Activated CD4-positive, alpha-beta T cell treated with anti-CD3 and anti-CD28 coated beads, Interleukin-2, amount 50 U/mL, for 48 hours (primary cell): ENCODE results near the gene ANK3.

Experiments
- DNase-seq, 2 experiments: peaks; one replicate each; pipeline ENCODE4 v3.0.0-alpha.2; 2020

Gene ANK3

DNA sequence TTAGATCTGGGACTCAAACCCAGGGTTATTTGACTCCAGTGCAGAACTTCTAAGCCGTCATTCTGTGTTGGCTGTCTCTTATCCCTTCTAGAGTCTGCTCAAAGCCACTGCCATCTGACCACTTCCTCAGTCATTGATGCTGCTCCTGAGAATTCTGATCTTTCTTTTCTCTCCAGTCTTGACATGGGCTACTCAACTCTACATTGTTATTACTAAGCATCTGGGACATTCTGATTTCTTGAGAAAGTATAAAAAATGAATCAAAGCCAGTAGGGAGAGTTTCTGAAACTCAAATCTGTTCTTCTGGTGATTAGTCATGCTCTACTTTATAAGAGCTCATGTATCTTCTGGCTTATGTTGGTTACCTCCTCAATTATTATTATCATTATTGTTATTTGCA, 48.7 kb downstream of the ANK3 start:
- DNase-seq, result no peak

GRCh38 chr10:60339757-60340156, 49.9 kb downstream of the ANK3 start:
- DNase-seq, result no peak

DNA sequence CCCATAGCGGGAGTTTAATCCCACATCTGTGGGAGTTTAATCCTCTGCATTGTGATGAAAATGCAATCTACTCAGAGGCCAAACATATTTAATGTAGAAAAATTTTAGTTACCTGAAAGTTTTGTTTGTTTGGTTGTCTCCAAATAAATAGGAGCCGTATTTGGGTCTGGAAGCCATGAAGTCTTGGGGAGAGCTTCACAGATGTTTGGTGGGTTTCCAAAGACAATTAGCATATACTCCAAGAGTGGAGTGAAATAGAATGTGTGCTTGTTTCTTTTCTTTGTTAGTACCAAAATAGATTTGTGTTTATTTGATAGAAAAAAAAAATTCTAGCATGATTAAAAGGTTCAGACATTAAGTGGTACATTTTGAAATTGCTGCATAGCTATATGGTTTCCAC, 50.9 kb downstream of the ANK3 start:
- no peak for DNase-seq

- no peak for DNase-seq
Measured at GRCh38 chr10:60338002-60338564, 51.6 kb downstream of the ANK3 start.

DNA sequence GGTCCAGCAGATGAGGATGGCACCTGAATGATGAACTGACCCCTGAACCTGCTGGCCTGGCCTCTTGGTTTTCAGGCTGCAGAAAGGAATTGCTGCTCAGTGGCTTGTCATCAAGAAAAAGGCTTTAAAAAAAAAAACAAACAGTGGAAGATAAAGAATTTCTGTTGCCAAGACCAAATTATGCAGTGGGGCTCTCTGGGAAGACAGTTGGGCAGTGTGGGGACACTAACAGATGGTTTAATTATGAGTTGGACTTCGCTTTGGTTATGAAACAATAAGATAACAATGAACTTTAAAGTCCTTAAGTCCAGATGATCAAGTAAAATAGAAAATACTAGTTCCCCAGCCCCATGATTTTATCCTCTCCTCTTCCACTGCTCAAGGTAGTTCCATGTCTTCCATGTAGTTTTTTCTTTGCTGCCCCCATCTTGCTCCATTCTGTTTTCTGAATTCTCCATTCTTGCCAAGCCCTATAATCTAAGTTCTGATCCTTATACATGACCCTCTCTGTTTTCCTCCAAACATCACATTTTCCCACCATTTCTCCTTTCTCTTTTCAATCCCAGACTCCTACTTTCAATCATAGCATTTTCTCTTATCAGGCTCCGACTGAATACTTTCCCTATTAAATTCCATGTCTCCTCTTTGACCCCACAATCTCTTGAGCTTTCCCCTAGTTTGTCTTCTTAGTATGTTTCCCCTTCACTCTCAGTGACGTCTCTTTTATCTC, 52.6 kb downstream of the ANK3 start:
- DNase-seq, result no peak

DNA sequence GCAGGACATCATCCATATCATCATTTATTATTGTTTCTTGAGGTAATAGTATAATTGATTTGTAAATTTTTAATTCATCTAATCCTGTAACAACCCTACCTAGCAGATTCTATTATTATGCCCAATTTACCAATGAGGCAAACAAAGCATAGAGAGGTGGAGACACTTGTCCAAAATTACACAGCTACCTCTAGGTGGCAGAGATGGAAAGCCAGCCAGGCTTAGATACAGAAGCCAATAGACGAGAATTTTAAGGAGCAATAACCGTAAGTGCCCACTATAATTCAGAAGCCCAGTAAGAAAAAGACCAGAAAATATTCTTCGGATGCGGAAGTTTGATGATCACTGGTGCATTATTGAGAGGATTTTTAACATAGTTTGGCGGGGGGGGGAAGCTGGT, 54.0 kb downstream of the ANK3 start:
- DNase-seq, result no peak

DNA sequence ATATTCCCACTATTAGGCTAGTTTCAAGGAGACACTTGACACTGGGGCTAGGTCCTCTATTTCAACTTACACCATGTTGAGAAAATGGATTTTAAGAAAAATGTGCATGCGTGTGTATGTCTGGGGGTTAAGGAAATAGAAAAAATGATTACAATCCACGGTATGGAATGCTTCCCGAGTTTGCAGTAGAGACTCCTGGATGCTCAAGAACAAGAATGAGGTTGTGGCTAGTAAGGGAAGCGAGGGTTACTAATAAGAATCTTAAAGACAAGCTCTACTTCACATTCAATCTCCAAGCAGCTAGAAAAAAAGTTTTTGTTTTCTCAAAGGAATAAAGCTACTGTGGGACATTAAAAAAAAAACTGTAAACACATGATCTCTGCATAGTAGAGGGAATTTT, 54.7 kb downstream of the ANK3 start:
- DNase-seq, result no peak

GRCh38 chr10:60332371-60332770, 57.3 kb downstream of the ANK3 start:
- DNase-seq, result no peak

GRCh38 chr10:60331886-60332285, 57.8 kb downstream of the ANK3 start:
- DNase-seq, result no peak

GRCh38 chr10:60323162-60323561, 66.5 kb downstream of the ANK3 start:
- DNase-seq, result no peak

- no peak for DNase-seq
Measured at GRCh38 chr10:60320666-60321065, 69.0 kb downstream of the ANK3 start.

- DNase-seq, result no peak
Measured at GRCh38 chr10:60316029-60316428, 73.6 kb downstream of the ANK3 start.

DNA sequence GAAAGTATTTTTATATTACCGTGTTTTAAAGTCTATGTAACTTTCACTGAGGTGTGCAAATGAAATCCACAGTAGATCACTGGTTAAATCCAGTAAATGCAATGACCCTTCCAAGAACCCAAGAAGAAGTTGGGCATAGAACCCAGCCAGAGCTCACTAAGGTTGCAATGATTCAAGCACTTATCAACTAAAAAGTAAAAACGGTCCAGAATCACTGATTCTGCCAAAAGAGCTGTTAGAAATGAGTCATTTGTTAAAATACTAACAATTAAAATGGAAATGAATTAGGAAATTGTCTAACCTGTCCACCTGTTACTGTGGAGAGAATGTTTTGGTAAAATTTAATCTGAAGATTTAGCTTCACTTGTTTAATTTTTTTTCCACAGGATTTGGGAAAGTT, 74.4 kb downstream of the ANK3 start:
- no peak for DNase-seq

DNA sequence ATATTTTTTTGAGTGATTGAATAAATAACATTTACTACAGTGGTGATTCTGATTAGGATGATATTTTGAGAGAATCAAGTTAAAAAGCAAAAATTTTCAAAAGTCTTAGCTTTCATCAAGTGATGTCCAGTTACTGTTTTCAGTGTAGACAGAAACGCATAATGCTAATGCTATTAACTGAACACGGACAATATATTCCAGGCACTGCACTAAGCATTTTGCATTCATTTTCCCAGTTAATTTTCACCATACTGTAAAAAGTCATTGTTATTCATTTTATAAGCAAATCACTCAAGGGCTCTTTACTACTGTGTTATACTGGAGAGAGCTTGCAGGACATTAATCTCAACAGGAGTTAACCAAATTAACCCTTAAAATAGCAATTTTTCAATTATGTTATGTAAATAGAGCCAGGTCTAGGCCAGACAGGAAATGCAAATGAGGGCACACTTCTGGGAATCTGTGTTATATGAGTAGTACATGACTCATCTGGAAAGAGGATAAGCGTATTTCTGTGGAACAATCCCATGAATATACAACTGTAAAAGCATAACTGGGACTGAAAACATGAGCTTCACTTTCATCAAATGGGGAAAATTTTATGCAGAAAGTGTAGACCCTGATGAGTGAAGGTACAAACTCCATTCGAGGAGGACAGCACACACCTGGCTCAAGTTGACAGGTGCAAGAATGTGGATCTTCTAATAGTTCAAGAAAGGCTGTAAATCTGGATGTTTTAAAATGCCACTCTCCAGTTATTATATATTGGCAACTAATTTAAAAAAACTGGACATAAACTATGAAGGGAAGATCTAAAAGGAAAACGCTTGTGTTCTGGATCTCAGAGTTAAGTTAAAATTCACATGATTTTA, 75.4 kb downstream of the ANK3 start:
- DNase-seq, result peak in 1 of 2 experiments; percentile 10

- no peak for DNase-seq
Measured at GRCh38 chr10:60313589-60313952, 76.1 kb downstream of the ANK3 start.

GRCh38 chr10:60312818-60313588, 76.7 kb downstream of the ANK3 start:
- DNase-seq, result no peak

- no peak for DNase-seq
Measured at GRCh38 chr10:60311821-60312220, 77.9 kb downstream of the ANK3 start.

DNA sequence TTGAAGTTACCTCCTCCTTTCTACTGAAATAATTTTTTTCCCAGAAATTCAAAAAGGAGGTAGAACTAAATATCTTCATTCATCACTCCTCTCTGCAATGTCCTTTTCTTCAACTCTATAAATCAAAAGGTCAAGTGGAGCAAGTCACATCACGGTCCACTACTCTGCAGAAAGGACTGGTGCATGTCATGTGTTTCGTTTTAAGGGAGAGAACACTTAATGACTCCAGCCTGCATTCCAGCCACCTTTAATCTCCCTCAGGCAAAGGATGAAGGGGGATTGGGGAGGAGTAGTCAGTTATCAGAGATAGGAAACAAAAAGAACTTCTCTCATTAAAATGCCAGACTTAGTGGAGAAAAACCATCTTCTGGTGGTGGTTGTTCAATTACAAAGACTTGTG, 78.9 kb downstream of the ANK3 start:
- no peak for DNase-seq

DNA sequence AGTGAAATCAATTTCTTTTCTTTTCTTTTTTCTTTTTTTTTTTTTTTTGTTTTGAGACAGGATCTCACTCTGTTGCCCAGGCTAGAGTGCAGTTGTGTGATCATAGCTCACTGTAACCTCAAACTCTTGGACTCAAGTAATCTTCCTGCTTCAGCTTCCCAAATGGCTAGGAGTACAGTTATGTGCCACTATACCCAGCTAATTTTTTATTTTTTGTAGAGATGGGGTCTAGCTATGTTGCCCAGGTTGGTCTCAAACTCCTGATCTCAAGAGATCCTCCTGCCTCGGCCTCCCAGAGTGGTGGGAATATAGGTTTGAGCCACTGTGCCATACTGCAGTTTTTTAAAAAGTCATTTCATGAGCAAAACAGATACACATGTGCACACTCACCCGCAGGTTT, 79.8 kb downstream of the ANK3 start:
- no peak for DNase-seq

GRCh38 chr10:60309371-60309770, 80.3 kb downstream of the ANK3 start:
- DNase-seq, result no peak

DNA sequence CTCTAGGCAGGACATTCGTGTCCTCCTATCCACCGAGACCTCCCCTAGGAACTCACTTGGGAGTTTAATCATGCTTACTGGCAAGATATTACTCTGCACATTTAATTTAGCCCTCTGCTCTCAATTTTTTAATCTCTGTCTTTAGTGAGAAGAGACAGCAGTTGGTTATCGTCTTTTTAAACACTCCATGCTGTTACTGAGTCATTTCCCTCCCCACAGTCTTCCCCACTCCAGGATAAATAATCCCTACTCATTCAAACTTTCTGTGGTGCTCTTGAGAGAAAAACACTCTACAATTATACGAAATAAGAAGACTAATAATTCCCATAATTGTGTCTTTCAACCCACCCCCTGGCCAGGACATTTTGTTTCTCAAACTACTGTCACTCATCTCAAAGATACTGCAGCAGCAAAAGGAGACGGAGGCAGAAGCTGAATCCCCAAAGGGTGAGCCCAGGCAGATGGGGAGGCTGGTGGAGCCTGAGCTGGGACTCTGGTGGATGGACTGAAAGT, 84.2 kb downstream of the ANK3 start:
- no peak for DNase-seq

GRCh38 chr10:60304829-60305379, 84.8 kb downstream of the ANK3 start:
- no peak for DNase-seq

- no peak for DNase-seq
Measured at GRCh38 chr10:60303778-60304177, 85.9 kb downstream of the ANK3 start.
